Progenitor cell of endocrine pancreas (in vitro differentiated cells): ENCODE data around the gene RBBP4. TPM values are rescaled to one million over a fixed set of nuclear protein-coding genes. Genes with fewer than 3 reads are reported as not detected.
"Not testable (repeated sequence)": the region's sequence is repeated elsewhere in the genome, so short reads cannot be mapped to it uniquely, and the experiment has no call there.

ENCODE experiments used
- DNase-seq: peaks from one replicate; pipeline ENCODE4 v3.0.0; 2021; ENCODE audit warnings: low spot score; ENCODE audit not compliant: unreplicated experiment
- H3K27ac Mint-ChIP-seq: 2 replicates; pipeline ENCODE4 v1.8.0; 2021; ENCODE audit warnings: mild to moderate bottlenecking, moderate library complexity, mixed read lengths
- H3K27me3 Mint-ChIP-seq: 2 replicates; pipeline ENCODE4 v1.8.0; 2021; ENCODE audit warnings: mixed read lengths
- H3K36me3 Mint-ChIP-seq: 2 replicates; pipeline ENCODE4 v1.8.0; 2022; ENCODE audit warnings: mixed read lengths; ENCODE audit not compliant: insufficient read depth
- H3K4me1 Mint-ChIP-seq: 2 replicates; pipeline ENCODE4 v1.8.0; 2021; ENCODE audit warnings: low read depth, mixed read lengths
- H3K4me3 Mint-ChIP-seq: 2 replicates; pipeline ENCODE4 v1.8.0; 2021; ENCODE audit warnings: low read depth, mild to moderate bottlenecking, moderate library complexity, mixed read lengths
- H3K9me3 Mint-ChIP-seq: 2 replicates; pipeline ENCODE4 v1.8.0; 2021; ENCODE audit warnings: low read depth, mixed read lengths
- total RNA-seq: library from RNA; stranded (reverse); gene quantifications from 2 replicates; pipeline ENCODE4 v1.2.1, GENCODE V29; 2021
- TF ChIP-seq, protein P1 (sequence below): fragments of 200-600 bp; sonication (generic); IDR thresholded peaks from one replicate; pipeline ENCODE4 v1.5.0; 2021; ENCODE audit warnings: antibody characterized with exemption, mild to moderate bottlenecking; ENCODE audit not compliant: unreplicated experiment

Gene RBBP4
- total RNA-seq, 1 donor from 2014 or later, result 426 TPM

DNA sequence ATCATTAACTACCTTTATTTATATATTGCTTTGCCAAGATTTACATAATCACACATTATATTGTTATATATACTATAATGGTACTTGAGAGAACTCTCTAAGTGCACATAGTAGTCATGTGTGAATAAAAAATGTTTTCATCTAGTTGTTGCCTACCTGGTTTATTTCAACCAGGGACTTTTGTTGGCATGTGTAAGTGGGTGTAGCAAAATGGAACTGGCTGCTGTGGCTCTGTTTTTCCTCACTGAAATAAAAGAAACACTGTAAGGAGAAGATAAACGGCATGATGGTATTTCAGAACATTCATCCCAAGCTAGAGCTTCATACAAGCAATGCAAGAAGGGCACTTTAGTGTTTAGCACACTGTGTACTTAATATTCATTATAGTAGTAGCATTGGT is 14.9 kb downstream of the RBBP4 start:
- H3K4me1 Mint-ChIP-seq, result no peaks in the 10 kb centered on the region
- no peaks in the 10 kb centered on the region for H3K27me3 Mint-ChIP-seq
- no peaks in the 10 kb centered on the region for H3K9me3 Mint-ChIP-seq
- H3K4me3 Mint-ChIP-seq, result no peak overlapping the region
- peaks cover 31% of the 10 kb centered on the region for H3K36me3 Mint-ChIP-seq
- TF ChIP-seq, protein P1, sequence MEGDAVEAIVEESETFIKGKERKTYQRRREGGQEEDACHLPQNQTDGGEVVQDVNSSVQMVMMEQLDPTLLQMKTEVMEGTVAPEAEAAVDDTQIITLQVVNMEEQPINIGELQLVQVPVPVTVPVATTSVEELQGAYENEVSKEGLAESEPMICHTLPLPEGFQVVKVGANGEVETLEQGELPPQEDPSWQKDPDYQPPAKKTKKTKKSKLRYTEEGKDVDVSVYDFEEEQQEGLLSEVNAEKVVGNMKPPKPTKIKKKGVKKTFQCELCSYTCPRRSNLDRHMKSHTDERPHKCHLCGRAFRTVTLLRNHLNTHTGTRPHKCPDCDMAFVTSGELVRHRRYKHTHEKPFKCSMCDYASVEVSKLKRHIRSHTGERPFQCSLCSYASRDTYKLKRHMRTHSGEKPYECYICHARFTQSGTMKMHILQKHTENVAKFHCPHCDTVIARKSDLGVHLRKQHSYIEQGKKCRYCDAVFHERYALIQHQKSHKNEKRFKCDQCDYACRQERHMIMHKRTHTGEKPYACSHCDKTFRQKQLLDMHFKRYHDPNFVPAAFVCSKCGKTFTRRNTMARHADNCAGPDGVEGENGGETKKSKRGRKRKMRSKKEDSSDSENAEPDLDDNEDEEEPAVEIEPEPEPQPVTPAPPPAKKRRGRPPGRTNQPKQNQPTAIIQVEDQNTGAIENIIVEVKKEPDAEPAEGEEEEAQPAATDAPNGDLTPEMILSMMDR, result no peak
- no peak for DNase-seq
- no peak overlapping the region for H3K27ac Mint-ChIP-seq

DNA sequence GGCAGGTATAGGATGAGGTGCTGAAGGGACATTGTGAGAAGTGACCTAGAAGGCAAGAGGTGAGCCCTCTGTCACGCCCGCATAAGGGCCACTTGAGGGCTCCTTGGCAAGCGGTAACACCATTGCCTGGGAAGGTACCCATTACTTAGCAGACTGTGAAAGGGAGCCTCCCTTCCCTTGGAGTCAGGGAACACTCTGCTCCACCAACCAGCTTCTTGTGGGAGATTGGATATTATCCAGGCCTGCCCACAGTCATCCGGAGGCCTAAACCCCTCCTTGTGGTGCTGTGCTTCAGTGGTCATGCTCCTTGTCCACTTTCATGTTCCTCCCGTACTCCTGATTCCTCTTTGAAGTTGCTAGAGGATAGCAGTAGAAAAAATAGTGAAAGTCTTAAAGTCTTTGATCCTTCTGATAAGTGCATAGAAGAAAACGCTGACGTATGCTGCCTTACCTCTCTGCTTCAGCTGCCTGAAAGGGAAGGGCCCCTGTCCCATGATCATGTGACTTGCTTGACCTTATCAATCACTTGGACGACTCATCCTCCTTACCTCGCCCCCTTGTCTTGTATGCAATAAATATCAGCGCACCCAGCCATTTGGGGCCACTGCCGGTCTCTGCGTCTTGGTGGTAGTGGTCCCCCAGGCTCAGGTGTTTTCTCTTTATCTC is 16.0 kb downstream of the RBBP4 start:
- Mint-ChIP-seq H3K36me3 (peaks cover 29% of the 10 kb centered on the region), H3K27ac (peak overlapping the region; percentile 55), H3K4me1 (no peaks in the 10 kb centered on the region), H3K9me3 (no peaks in the 10 kb centered on the region), H3K4me3 (no peak overlapping the region), H3K27me3 (no peaks in the 10 kb centered on the region)
- no peak for DNase-seq
- TF ChIP-seq, protein P1, result no peak

GRCh38 chr1:32668716-32669115 is 17.7 kb downstream of the RBBP4 start:
- H3K27ac Mint-ChIP-seq, result peak overlapping the region; percentile 56
- not testable (repeated sequence) for H3K9me3 Mint-ChIP-seq, DNase-seq, H3K4me1 Mint-ChIP-seq, H3K27me3 Mint-ChIP-seq, H3K4me3 Mint-ChIP-seq
- peaks cover 37% of the 10 kb centered on the region for H3K36me3 Mint-ChIP-seq

DNA sequence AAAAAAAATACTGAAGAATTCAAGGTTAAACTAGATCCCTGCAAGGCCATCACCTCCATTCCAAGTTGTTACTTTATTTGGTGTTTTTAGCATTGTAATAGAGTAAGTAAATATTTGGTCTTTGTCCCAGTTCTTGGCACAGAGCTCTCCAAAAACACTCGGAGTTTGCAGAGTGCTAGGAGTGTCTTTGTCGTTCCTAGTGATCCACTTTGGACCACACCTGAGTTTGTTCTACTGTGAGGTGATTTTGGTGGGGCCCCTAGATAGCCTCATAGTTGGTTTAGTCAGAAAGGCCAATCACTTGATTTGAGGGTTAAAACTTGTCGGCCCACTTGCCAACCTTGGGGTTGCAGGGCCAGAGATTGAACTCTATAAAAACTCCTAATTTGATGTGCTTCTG is 25.9 kb downstream of the RBBP4 start:
- DNase-seq, result no peak
- H3K4me1 Mint-ChIP-seq, result no peaks in the 10 kb centered on the region
- no peak overlapping the region for H3K27ac Mint-ChIP-seq
- no peaks in the 10 kb centered on the region for H3K9me3 Mint-ChIP-seq
- TF ChIP-seq, protein P1, result no peak
- no peaks in the 10 kb centered on the region for H3K27me3 Mint-ChIP-seq
- no peak overlapping the region for H3K4me3 Mint-ChIP-seq
- peaks cover 49% of the 10 kb centered on the region for H3K36me3 Mint-ChIP-seq

DNA sequence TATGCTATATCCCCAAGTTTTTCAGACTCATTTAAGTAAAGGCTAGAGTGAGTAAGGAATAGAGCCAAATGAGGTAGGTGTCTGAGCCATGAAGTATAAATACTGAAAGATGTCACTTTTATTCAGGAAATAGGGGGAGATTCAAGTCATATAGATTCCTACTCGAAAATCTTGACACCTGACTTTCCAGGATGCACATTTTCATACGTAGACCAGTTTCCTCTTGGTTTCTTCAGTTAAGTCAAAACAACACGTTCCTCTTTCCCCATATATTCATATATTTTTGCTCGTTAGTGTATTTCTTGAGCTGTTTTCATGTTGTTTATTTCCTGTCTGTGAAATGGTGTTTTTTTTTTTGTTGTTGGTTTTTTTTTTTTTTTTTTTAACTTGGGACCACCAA is 29.0 kb downstream of the RBBP4 start:
- H3K9me3 Mint-ChIP-seq, H3K4me3 Mint-ChIP-seq, DNase-seq, H3K27ac Mint-ChIP-seq, H3K4me1 Mint-ChIP-seq, H3K27me3 Mint-ChIP-seq: not testable (repeated sequence)
- H3K36me3 Mint-ChIP-seq, result peaks cover 40% of the 10 kb centered on the region

DNA sequence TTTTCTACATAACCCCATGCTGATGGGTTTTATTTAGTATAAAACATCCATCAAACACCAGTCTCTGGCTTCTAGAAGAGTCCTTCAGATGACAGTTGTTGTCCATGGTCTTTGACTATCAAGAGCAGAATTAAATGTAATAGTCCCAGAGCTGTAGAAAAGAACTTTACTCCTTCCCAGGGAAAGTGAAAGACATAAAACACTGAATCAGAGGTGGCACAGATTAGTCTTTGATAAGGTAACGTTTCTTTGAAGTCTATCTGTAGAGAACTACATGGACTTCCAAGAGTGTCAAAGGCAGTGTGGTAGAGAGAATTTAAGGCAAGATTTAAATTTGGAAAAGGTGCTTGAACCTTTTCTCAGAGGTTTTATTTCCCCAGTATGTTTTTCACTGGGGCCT is 29.6 kb downstream of the RBBP4 start:
- no peak for DNase-seq
- no peaks in the 10 kb centered on the region for H3K4me1 Mint-ChIP-seq
- H3K9me3 Mint-ChIP-seq, result no peaks in the 10 kb centered on the region
- H3K27ac Mint-ChIP-seq, result no peak overlapping the region
- TF ChIP-seq, protein P1, result no peak
- H3K27me3 Mint-ChIP-seq, result no peaks in the 10 kb centered on the region
- no peak overlapping the region for H3K4me3 Mint-ChIP-seq
- H3K36me3 Mint-ChIP-seq, result peaks cover 41% of the 10 kb centered on the region
